Spleen (tissue), 11 donors: Measurements from ENCODE around the gene SRA1. TPM values are rescaled to one million over a fixed set of nuclear protein-coding genes. Genes with fewer than 3 reads are reported as not detected.

Source experiments
- DNase-seq: peaks from one replicate; pipeline ENCODE4 v3.0.0-alpha.2; 2020
- H3K27ac ChIP-seq, 8 donors: fragments of 200-600 bp; sonication (generic) in 7 of 8; 1 replicate in 4 of 8; 2 replicates in 4 of 8; pipeline versions ENCODE4 v1.5.0 to v1.8.0; 2016 to 2021; ENCODE audit warnings: inconsistent platforms in 4 of 8, mild to moderate bottlenecking in 4 of 8, moderate library complexity in 1 of 8
- H3K27me3 ChIP-seq, 7 donors: fragments of 200-600 bp; sonication (generic) in 6 of 7; replicated peaks in 1 of 7; 1 replicate in 4 of 7; 2 replicates in 3 of 7; pipeline versions ENCODE4 v1.5.0 to v1.8.0; 2016 to 2021; ENCODE audit warnings: inconsistent platforms in 3 of 7, mild to moderate bottlenecking in 1 of 7
- H3K36me3 ChIP-seq, 6 donors: fragments of 200-600 bp; sonication (generic) in 5 of 6; 1 replicate in 4 of 6; 2 replicates in 2 of 6; pipeline versions ENCODE4 v1.5.0 to v1.8.0; 2016 to 2021; ENCODE audit warnings: inconsistent platforms in 2 of 6
- H3K4me1 ChIP-seq, 6 donors: fragments of 200-600 bp; sonication (generic) in 5 of 6; 1 replicate in 3 of 6; 2 replicates in 3 of 6; pipeline versions ENCODE4 v1.5.0 to v1.8.0; 2016 to 2021; ENCODE audit warnings: inconsistent platforms in 3 of 6
- H3K4me3 ChIP-seq, 8 donors: fragments of 200-600 bp; sonication (generic) in 7 of 8; 1 replicate in 4 of 8; 2 replicates in 4 of 8; pipeline versions ENCODE4 v1.5.0 to v1.8.0; 2016 to 2021; ENCODE audit warnings: inconsistent platforms in 4 of 8, mild to moderate bottlenecking in 4 of 8, moderate library complexity in 2 of 8
- H3K9me3 ChIP-seq, 8 donors: fragments of 200-600 bp; sonication (generic) in 7 of 8; 1 replicate in 4 of 8; 2 replicates in 4 of 8; pipeline versions ENCODE4 v1.5.0 to v1.8.0; 2016 to 2021; ENCODE audit warnings: inconsistent platforms in 4 of 8
- CTCF ChIP-seq, 11 experiments: fragments of 200-600 bp in 7 of 11; fragments of 450-650 bp in 4 of 11; sonication (generic) in 4 of 11; IDR thresholded peaks in 8 of 11; conservative IDR thresholded peaks in 3 of 11; 1 replicate in 7 of 11; 2 replicates in 4 of 11; pipeline versions ENCODE4 v1.4.0 to v1.8.0; 2016 to 2021; ENCODE audit warnings: antibody characterized with exemption in 11 of 11, inconsistent platforms in 4 of 11, mild to moderate bottlenecking in 1 of 11
- POLR2A ChIP-seq, 3 donors: fragments of 450-650 bp; IDR thresholded peaks; one replicate each; pipeline ENCODE4 v1.5.1; 2017; ENCODE audit warnings: antibody characterized with exemption in 3 of 3, mild to moderate bottlenecking in 1 of 3
- POLR2AphosphoS5 ChIP-seq, 3 donors: sonication (generic); formaldehyde crosslinking; IDR thresholded peaks; one replicate each; pipeline ENCODE4 v1.5.1; 2017; ENCODE audit warnings: antibody characterized with exemption in 3 of 3
- WGBS, 5 donors: extraction: QIAGEN DNeasy Blood & Tissue Kit in 3 of 5; methylation state at CpG; one replicate each; pipeline versions ENCODE4 v1.1.5 to v1.1.7; 2013 to 2018; 5-methylcytosine and 5-hydroxymethylcytosine counted together
- intact Hi-C: fragments of 100-400 bp; cut with DNase I; formaldehyde crosslinking; loops from one replicate; pipeline ENCODE4 v1.15.0; 2023; ENCODE audit warnings: low total_unique reads
- microRNA-seq, 3 donors: library from miRNA; unstranded; fragments of <30 nt; microRNA quantifications; one replicate each; pipeline versions ENCODE4 to v1.1.0, GENCODE V29; 2019 to 2020
- polyA plus RNA-seq, 3 donors: library from polyadenylated mRNA; stranded (reverse); fragments of 200-250 nt; gene quantifications; one replicate each; pipeline ENCODE4 v1.2.1, GENCODE V29; 2013
- small RNA-seq, 4 donors: library from RNA; depleted of rRNA; stranded (forward); fragments of <200 nt; gene quantifications; one replicate each; pipeline ENCODE3, GENCODE V24; 2016
- total RNA-seq, 7 donors: library from RNA; depleted of rRNA in 3 of 7; stranded (reverse); fragments of >200 nt in 3 of 7; fragmentation: NEBNext Ultra II Directional in 4 of 7; extraction: Animal tissue kit (Norgen Biotek cat#: 25700) in 4 of 7; gene quantifications; one replicate each; pipeline versions ENCODE4 v1.1.0 to v1.2.1, GENCODE V29; 2016 to 2021
- donor health status: healthy with polysubstance abuse.
- donor health status: DM: no; HTN: no; CAD: no; lungs with moderate emphysema.
- donor health status: DM: no; HTN: no; CAD: no.
- donor health status: Bipolar disorder and iron deficiency.
- donor health status: healthy.
- donor health status: DM: no; HTN: no; CAD: no.
- donor health status: DM: yes; HTN: yes; CAD: no.

Gene SRA1
- total and polyA plus RNA-seq, 10 donors = 22.9 to 42.1 (median 29.5) TPM

DNA sequence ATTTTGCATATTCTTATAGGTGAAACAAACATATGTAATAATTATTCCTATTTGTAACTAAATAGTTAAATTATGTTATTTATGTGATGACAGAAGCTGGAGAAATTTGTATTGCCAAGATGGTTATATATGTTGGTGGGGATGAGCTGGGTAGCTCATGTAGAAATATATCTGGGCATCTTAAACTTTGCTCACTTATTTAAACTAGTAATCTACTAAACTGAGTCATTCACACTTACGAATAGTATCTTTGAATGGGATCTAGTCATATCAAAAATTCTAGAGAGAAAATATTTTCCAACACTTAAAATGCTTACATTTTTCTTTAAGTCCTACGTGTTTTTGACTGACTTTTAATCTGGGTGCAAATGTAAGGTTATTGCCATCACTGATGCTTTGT lies 54.4 kb downstream of the SRA1 start:
- intact Hi-C loops = no loop called here
- no peaks in the 10 kb centered on the region for H3K9me3 ChIP-seq
- no peak overlapping the region for H3K4me3 ChIP-seq
- TF ChIP-seq POLR2AphosphoS5 (IDR thresholded peaks at IDR 0.05) (no peak), POLR2A (IDR thresholded peaks at IDR 0.05) (no peak), CTCF (IDR thresholded peaks at IDR 0.05 in 8 of 11, conservative IDR thresholded peaks at IDR 0.05 in 3 of 11) (no peak)
- H3K36me3 ChIP-seq = peaks cover 6 to 78% (median 51%) of the 10 kb centered on the region in 6 donors
- WGBS, 5 donors = 87 to 94% (median 91%) methylated on average over 2 of the region's 2 CpGs
- H3K27me3 ChIP-seq = no peaks in the 10 kb centered on the region
- DNase-seq = no peak
- no peak overlapping the region for H3K27ac ChIP-seq
- no peaks in the 10 kb centered on the region for H3K4me1 ChIP-seq

Small RNA genes within 50 kb of the gene (microRNA-seq; reads per million reads assigned to microRNA genes)
- 0 reads per million in 3 donors for gene MIR6831

Small RNA genes within 50 kb of the gene (small RNA-seq; reads per million reads assigned to genes)
- gene RF00279 (0 to 0.29 (median 0.14) reads per million in 4 donors), gene RF00443 (0 reads per million in 4 donors)

Other genes with a start within 250 kb of the SRA1 start
- 10 to 100 TPM in 2 of 7 donors, 1 to 10 TPM in 5; 4.2 to 16.2 (median 8.9) TPM for gene HBEGF, start 210.9 kb downstream of the SRA1 start, total RNA-seq
- 1 to 10 TPM; 1.2 to 2.7 (median 1.7) TPM for gene HBEGF, start 210.9 kb downstream of the SRA1 start, polyA plus RNA-seq
- under 1 TPM in 4 of 7 donors, not detected in 3; 0.10 to 0.54 (median 0.16) TPM for gene SLC4A9, start 197.3 kb downstream of the SRA1 start, total RNA-seq
- under 1 TPM; 0.03 to 0.05 (median 0.04) TPM for gene SLC4A9, start 197.3 kb downstream of the SRA1 start, polyA plus RNA-seq
- gene ANKHD1, start 155.6 kb downstream of the SRA1 start, total RNA-seq = 100 to 1,000 TPM; 154 to 235 (median 167) TPM
- gene ANKHD1, start 155.6 kb downstream of the SRA1 start, polyA plus RNA-seq = 10 to 100 TPM; 30.5 to 52.3 (median 42.3) TPM
- 10 to 100 TPM; 11.5 to 24.5 (median 16.2) TPM for gene EIF4EBP3, start 9.8 kb downstream of the SRA1 start, total RNA-seq
- 10 to 100 TPM; 60.9 to 75.6 (median 61.6) TPM for gene EIF4EBP3, start 9.8 kb downstream of the SRA1 start, polyA plus RNA-seq
- 10 to 100 TPM; 31.9 to 57.8 (median 42.2) TPM for gene APBB3, start 7.1 kb upstream of the SRA1 start, total RNA-seq
- 10 to 100 TPM; 26.0 to 43.4 (median 41.0) TPM for gene APBB3, start 7.1 kb upstream of the SRA1 start, polyA plus RNA-seq
- 10 to 100 TPM; 44.1 to 64.0 (median 58.7) TPM for gene SLC35A4, start 7.4 kb upstream of the SRA1 start, total RNA-seq
- 10 to 100 TPM; 23.3 to 40.8 (median 27.7) TPM for gene SLC35A4, start 7.4 kb upstream of the SRA1 start, polyA plus RNA-seq
- 100 to 1,000 TPM in 4 of 7 donors, 10 to 100 TPM in 3; 80.2 to 209 (median 101) TPM for gene CD14, start 75.7 kb upstream of the SRA1 start, total RNA-seq
- gene CD14, start 75.7 kb upstream of the SRA1 start, polyA plus RNA-seq = 10 to 100 TPM; 40.2 to 60.9 (median 48.9) TPM
- gene TMCO6, start 82.0 kb upstream of the SRA1 start, total RNA-seq = 10 to 100 TPM; 18.3 to 55.2 (median 24.5) TPM
- gene TMCO6, start 82.0 kb upstream of the SRA1 start, polyA plus RNA-seq = 10 to 100 TPM; 12.0 to 21.0 (median 18.2) TPM
- gene NDUFA2, start 90.2 kb upstream of the SRA1 start, total RNA-seq = 10 to 100 TPM; 35.1 to 61.4 (median 46.9) TPM
- 100 to 1,000 TPM; 211 to 237 (median 216) TPM for gene NDUFA2, start 90.2 kb upstream of the SRA1 start, polyA plus RNA-seq
- 100 to 1,000 TPM in 2 of 7 donors, 10 to 100 TPM in 5; 77.2 to 139 (median 90.4) TPM for gene IK, start 90.4 kb upstream of the SRA1 start, total RNA-seq
- gene IK, start 90.4 kb upstream of the SRA1 start, polyA plus RNA-seq = 10 to 100 TPM; 61.1 to 68.0 (median 64.4) TPM
- gene WDR55, start 107.4 kb upstream of the SRA1 start, total RNA-seq = 10 to 100 TPM; 23.0 to 30.8 (median 25.7) TPM
- 10 to 100 TPM; 14.2 to 25.6 (median 21.6) TPM for gene WDR55, start 107.4 kb upstream of the SRA1 start, polyA plus RNA-seq
- gene DND1, start 116.1 kb upstream of the SRA1 start, total RNA-seq = 1 to 10 TPM; 1.2 to 2.8 (median 1.8) TPM
- gene DND1, start 116.1 kb upstream of the SRA1 start, polyA plus RNA-seq = 1 to 10 TPM; 2.2 to 4.7 (median 3.8) TPM
- 10 to 100 TPM; 41.9 to 53.9 (median 47.6) TPM for gene HARS1, start 133.9 kb upstream of the SRA1 start, total RNA-seq
- 10 to 100 TPM; 38.4 to 46.3 (median 45.5) TPM for gene HARS1, start 133.9 kb upstream of the SRA1 start, polyA plus RNA-seq
- gene HARS2, start 134.0 kb upstream of the SRA1 start, total RNA-seq = 10 to 100 TPM; 30.2 to 40.8 (median 37.2) TPM
- gene HARS2, start 134.0 kb upstream of the SRA1 start, polyA plus RNA-seq = 10 to 100 TPM; 16.5 to 26.1 (median 24.1) TPM
- 10 to 100 TPM; 34.4 to 52.3 (median 43.1) TPM for gene ZMAT2, start 143.0 kb upstream of the SRA1 start, total RNA-seq
- 10 to 100 TPM; 44.1 to 80.3 (median 57.8) TPM for gene ZMAT2, start 143.0 kb upstream of the SRA1 start, polyA plus RNA-seq
- not detected for gene PCDHA1, start 228.7 kb upstream of the SRA1 start, total RNA-seq
- gene PCDHA1, start 228.7 kb upstream of the SRA1 start, polyA plus RNA-seq = under 1 TPM in 1 of 3 donors, not detected in 2; 0.05 TPM
- under 1 TPM in 1 of 7 donors, not detected in 6; 0.09 TPM for gene PCDHA2, start 237.4 kb upstream of the SRA1 start, total RNA-seq
- under 1 TPM in 1 of 3 donors, not detected in 2; 0.03 TPM for gene PCDHA2, start 237.4 kb upstream of the SRA1 start, polyA plus RNA-seq
- gene PCDHA3, start 243.6 kb upstream of the SRA1 start, total RNA-seq = 1 to 10 TPM in 1 of 7 donors, under 1 TPM in 5, not detected in 1; 0.07 to 2.3 (median 0.61) TPM
- under 1 TPM in 2 of 3 donors, not detected in 1; 0.03 to 0.08 TPM for gene PCDHA3, start 243.6 kb upstream of the SRA1 start, polyA plus RNA-seq
- 1 to 10 TPM in 1 of 7 donors, under 1 TPM in 6; 0.13 to 1.2 (median 0.51) TPM for gene PCDHA4, start 249.6 kb upstream of the SRA1 start, total RNA-seq
- under 1 TPM in 1 of 3 donors, not detected in 2; 0.23 TPM for gene PCDHA4, start 249.6 kb upstream of the SRA1 start, polyA plus RNA-seq